Breast epithelium (tissue), 4 donors: Measurements from ENCODE around the gene EHF. TPM values are rescaled to one million over a fixed set of nuclear protein-coding genes. Genes with fewer than 3 reads are reported as not detected.
"Not testable (repeated sequence)": the region's sequence is repeated elsewhere in the genome, so short reads cannot be mapped to it uniquely, and the experiment has no call there.

Source experiments
- DNase-seq, 2 donors: peaks; one replicate each; pipeline ENCODE4 v3.0.0-alpha.2; 2019; ENCODE audit warnings: low spot score in 2 of 2
- H3K27ac ChIP-seq, 2 donors: fragments of 200-600 bp; sonication (generic) in 1 of 2; one replicate each; pipeline ENCODE4 v1.5.1; 2016 to 2019; ENCODE audit warnings: mild to moderate bottlenecking in 1 of 2
- H3K27me3 ChIP-seq, 2 donors: fragments of 200-600 bp; sonication (generic) in 1 of 2; one replicate each; pipeline versions ENCODE4 v1.5.1 to v1.6.0; 2017 to 2019; ENCODE audit warnings: control low read depth in 1 of 2, mild to moderate bottlenecking in 1 of 2
- H3K36me3 ChIP-seq: fragments of 200-600 bp; one replicate; pipeline ENCODE4 v1.5.1; 2019
- H3K4me1 ChIP-seq, 2 donors: fragments of 200-600 bp; sonication (generic); one replicate each; pipeline ENCODE4 v1.5.1; 2016 to 2019; ENCODE audit warnings: control low read depth in 1 of 2
- H3K4me3 ChIP-seq, 3 donors: fragments of 200-600 bp; sonication (generic); 1 replicate in 2 of 3; 2 replicates in 1 of 3; pipeline ENCODE4 v1.5.1; 2016 to 2019; ENCODE audit warnings: mild to moderate bottlenecking in 3 of 3, moderate library complexity in 2 of 3
- H3K9me3 ChIP-seq, 2 donors: fragments of 200-600 bp; sonication (generic) in 1 of 2; one replicate each; pipeline ENCODE4 v1.5.1; 2016 to 2019; ENCODE audit warnings: control low read depth in 1 of 2
- CTCF ChIP-seq, 3 donors: fragments of 450-650 bp; IDR thresholded peaks; one replicate each; pipeline ENCODE4 v1.5.1; 2016 to 2017; ENCODE audit warnings: antibody characterized with exemption in 3 of 3, mild to moderate bottlenecking in 3 of 3, moderate library complexity in 3 of 3
- POLR2A ChIP-seq: fragments of 450-650 bp; IDR thresholded peaks from one replicate; pipeline ENCODE4 v1.6.1; 2016; ENCODE audit warnings: antibody characterized with exemption, mild to moderate bottlenecking, moderate library complexity
- POLR2AphosphoS5 ChIP-seq, 3 donors: sonication (generic); formaldehyde crosslinking; IDR thresholded peaks; one replicate each; pipeline ENCODE4 v1.6.1; 2017; ENCODE audit warnings: antibody characterized with exemption in 3 of 3
- intact Hi-C: fragments of 100-400 bp; cut with DNase I; formaldehyde crosslinking; loops from one replicate; pipeline ENCODE4 v1.15.1; 2023; ENCODE audit warnings: low total_unique reads
- total RNA-seq, 3 donors: library from RNA; depleted of rRNA; stranded (reverse); fragments of >200 nt; gene quantifications; one replicate each; pipeline ENCODE4 v1.1.0, GENCODE V29; 2016

Gene EHF
- total RNA-seq, 3 donors from 2014 or later: 0.16 to 392 (median 132) TPM

- TF ChIP-seq POLR2AphosphoS5 (IDR thresholded peaks at IDR 0.05) (no peak), CTCF (IDR thresholded peaks at IDR 0.05) (no peak), POLR2A (no peak)
- DNase-seq: no peak
- H3K27me3 ChIP-seq: no peaks in the 10 kb centered on the region
- intact Hi-C loops: no loop called here
- no peak overlapping the region for H3K27ac ChIP-seq
- H3K4me3 ChIP-seq: no peak overlapping the region
- H3K4me1 ChIP-seq: no peaks in the 10 kb centered on the region
- no peaks in the 10 kb centered on the region for H3K36me3 ChIP-seq
- H3K9me3 ChIP-seq: no peaks in the 10 kb centered on the region
Measured at GRCh38 chr11:34679681-34680080, 58.8 kb downstream of the EHF start.

- DNase-seq: no peak
- H3K9me3 ChIP-seq: no peaks in the 10 kb centered on the region
- H3K4me3 ChIP-seq: no peak overlapping the region
- intact Hi-C loops: no loop called here
- TF ChIP-seq POLR2AphosphoS5 (IDR thresholded peaks at IDR 0.05) (no peak), POLR2A (no peak), CTCF (IDR thresholded peaks at IDR 0.05) (no peak)
- no peaks in the 10 kb centered on the region for H3K36me3 ChIP-seq
- no peaks in the 10 kb centered on the region for H3K27me3 ChIP-seq
- no peak overlapping the region for H3K27ac ChIP-seq
- H3K4me1 ChIP-seq: no peaks in the 10 kb centered on the region
Measured at GRCh38 chr11:34680206-34680605, 59.3 kb downstream of the EHF start.

- no peak for DNase-seq
- no peak overlapping the region for H3K4me3 ChIP-seq
- no peaks in the 10 kb centered on the region for H3K4me1 ChIP-seq
- TF ChIP-seq POLR2A (no peak), CTCF (IDR thresholded peaks at IDR 0.05) (no peak), POLR2AphosphoS5 (IDR thresholded peaks at IDR 0.05) (no peak)
- no peak overlapping the region for H3K27ac ChIP-seq
- intact Hi-C loops: no loop called here
- H3K9me3 ChIP-seq: no peaks in the 10 kb centered on the region
- no peaks in the 10 kb centered on the region for H3K27me3 ChIP-seq
- H3K36me3 ChIP-seq: no peaks in the 10 kb centered on the region
Measured at GRCh38 chr11:34680918-34681586, 60.2 kb downstream of the EHF start.

GRCh38 chr11:34682825-34683224 is 61.9 kb downstream of the EHF start:
- no peaks in the 10 kb centered on the region for H3K36me3 ChIP-seq
- intact Hi-C loops: no loop called here
- no peaks in the 10 kb centered on the region for H3K4me1 ChIP-seq
- H3K4me3 ChIP-seq: no peak overlapping the region
- TF ChIP-seq POLR2A: no peak
- no peak for TF ChIP-seq POLR2AphosphoS5 (IDR thresholded peaks at IDR 0.05)
- DNase-seq: no peak
- no peaks in the 10 kb centered on the region for H3K9me3 ChIP-seq
- H3K27ac ChIP-seq: no peak overlapping the region
- no peaks in the 10 kb centered on the region for H3K27me3 ChIP-seq

- Histone ChIP-seq H3K4me3 (no peak overlapping the region), H3K36me3 (no peaks in the 10 kb centered on the region), H3K27me3 (no peaks in the 10 kb centered on the region), H3K27ac (no peak overlapping the region), H3K4me1 (no peaks in the 10 kb centered on the region), H3K9me3 (no peaks in the 10 kb centered on the region)
- TF ChIP-seq POLR2AphosphoS5 (IDR thresholded peaks at IDR 0.05) (no peak), POLR2A (no peak), CTCF (IDR thresholded peaks at IDR 0.05) (no peak)
- intact Hi-C loops: no loop called here
- no peak for DNase-seq
Measured at GRCh38 chr11:34683396-34683795, 62.5 kb downstream of the EHF start.

- intact Hi-C loops: no loop called here
- no peak for TF ChIP-seq POLR2AphosphoS5 (IDR thresholded peaks at IDR 0.05)
- no peak for TF ChIP-seq CTCF (IDR thresholded peaks at IDR 0.05)
- no peak for TF ChIP-seq POLR2A
Measured at GRCh38 chr11:34685864-34686263, 65.0 kb downstream of the EHF start.

GRCh38 chr11:34692299-34692698 is 71.4 kb downstream of the EHF start:
- H3K27ac ChIP-seq, H3K36me3 ChIP-seq, H3K4me3 ChIP-seq, intact Hi-C loops, H3K27me3 ChIP-seq, H3K4me1 ChIP-seq, DNase-seq, H3K9me3 ChIP-seq: not testable (repeated sequence)

More at GRCh38 chr11:34685864-34686263, 65.0 kb downstream of the EHF start:
- H3K4me1 ChIP-seq: no peaks in the 10 kb centered on the region
- no peaks in the 10 kb centered on the region for H3K36me3 ChIP-seq
- no peak overlapping the region for H3K4me3 ChIP-seq
- H3K27me3 ChIP-seq: no peaks in the 10 kb centered on the region
- H3K9me3 ChIP-seq: no peaks in the 10 kb centered on the region
- peak overlapping the region in 1 of 2 donors; percentile 75 for H3K27ac ChIP-seq
- no peak for DNase-seq
